Measurements from ENCODE around the gene FTO.

GRCh38 chr16:53971616-53972015, 267.7 kb downstream of the FTO start:
- no peak for TF ChIP-seq CTCF (IDR thresholded peaks at IDR 0.05)
- TF ChIP-seq POLR2A (IDR thresholded peaks at IDR 0.05), result no peak
